T follicular helper cell (primary cell): ENCODE data around the gene CASP8AP2.
"Not testable (repeated sequence)": the region's sequence is repeated elsewhere in the genome, so short reads cannot be mapped to it uniquely, and the experiment has no call there.

ENCODE experiments used
- DNase-seq: peaks from one replicate; pipeline ENCODE4 v3.0.0-alpha.2; 2020; ENCODE audit warnings: low read depth

The CASP8AP2 gene

GRCh38 chr6:89888871-89889270, 59.2 kb downstream of the CASP8AP2 start:
- DNase-seq = no peak

GRCh38 chr6:89890845-89891528, 61.3 kb downstream of the CASP8AP2 start:
- not testable (repeated sequence) for DNase-seq

- DNase-seq = not testable (repeated sequence)
Observed at GRCh38 chr6:89892577-89892976, 62.9 kb downstream of the CASP8AP2 start.

DNA sequence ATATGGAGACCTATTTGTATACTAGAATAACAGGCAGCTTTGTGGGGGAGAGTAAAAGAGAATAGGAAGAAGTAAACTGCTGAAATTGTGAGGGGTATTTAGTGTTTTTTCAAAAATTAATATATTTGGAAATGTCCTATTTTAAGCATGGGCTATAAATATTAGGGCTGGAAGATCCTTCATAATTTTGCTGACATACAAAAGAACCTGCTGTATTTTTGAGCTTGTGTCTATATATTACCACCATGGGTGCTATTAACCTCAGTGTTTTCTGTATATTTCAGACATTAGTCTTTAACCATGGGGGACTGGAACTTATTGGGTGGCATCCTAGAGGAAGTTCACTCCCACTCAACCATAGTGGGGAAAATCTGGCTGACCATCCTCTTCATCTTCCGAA, 64.5 kb downstream of the CASP8AP2 start, which contains the start of gene GJA10:
Gene GJA10 (plus strand): TSS at position 301 of the 400 bp plus-strand sequence. CDS start 0 bp downstream, at position 301.
- DNase-seq = no peak

DNA sequence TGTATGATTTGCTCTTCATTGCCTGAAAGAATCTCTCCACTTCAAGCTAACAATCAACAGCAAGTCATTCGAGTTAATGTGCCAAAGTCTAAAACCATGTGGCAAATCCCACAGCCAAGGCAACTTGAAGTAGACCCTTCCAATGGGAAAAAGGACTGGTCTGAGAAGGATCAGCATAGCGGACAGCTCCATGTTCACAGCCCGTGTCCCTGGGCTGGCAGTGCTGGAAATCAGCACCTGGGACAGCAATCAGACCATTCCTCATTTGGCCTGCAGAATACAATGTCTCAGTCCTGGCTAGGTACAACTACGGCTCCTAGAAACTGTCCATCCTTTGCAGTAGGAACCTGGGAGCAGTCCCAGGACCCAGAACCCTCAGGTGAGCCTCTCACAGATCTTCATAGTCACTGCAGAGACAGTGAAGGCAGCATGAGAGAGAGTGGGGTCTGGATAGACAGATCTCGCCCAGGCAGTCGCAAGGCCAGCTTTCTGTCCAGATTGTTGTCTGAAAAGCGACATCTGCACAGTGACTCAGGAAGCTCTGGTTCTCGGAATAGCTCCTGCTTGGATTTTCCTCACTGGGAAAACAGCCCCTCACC, 65.7 kb downstream of the CASP8AP2 start:
- DNase-seq = no peak

DNA sequence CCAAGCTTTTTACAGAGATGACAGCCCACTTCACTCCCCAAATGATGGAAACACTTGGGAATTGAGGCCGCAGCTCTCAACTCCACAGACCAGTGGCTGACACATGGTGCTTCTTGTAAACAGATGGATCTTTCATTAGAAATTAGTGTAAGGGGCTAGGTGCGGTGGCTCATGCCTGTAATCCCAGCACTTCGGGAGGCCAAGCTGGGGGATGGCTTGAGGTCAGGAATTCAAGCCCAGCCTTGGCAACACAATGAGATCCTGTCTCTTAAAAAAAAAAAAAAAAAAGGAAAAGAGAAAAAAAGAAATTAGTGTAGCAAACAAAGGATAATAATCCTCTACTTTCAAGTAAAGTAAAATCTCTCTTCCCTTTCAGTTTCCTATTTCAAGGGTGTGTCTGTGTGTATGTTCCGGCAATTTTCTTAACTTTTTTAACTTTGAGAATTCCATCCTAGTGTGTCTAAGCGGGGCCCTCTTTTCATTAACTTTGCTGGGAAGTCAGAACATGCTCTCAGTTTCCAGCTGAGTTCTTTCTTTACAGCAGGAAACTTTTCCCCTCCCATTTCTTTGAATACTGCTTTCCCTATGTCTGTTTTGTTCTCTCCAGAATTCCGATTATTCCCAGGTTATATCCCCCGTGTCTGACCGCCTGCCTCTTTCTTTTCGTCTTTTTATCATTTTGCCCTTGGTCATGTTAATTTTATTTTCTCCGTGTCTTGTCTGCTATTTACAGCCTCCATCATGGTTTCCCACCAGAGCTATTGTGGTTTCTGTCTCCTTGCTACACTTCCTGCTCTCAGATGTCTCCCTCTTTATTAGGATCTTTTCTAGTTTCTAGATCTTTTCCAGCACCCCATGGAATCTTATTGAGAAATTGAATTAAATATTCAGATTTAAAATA, 80.6 kb downstream of the CASP8AP2 start:
- DNase-seq = not testable (repeated sequence)

GRCh38 chr6:89910902-89911240, 81.2 kb downstream of the CASP8AP2 start:
- DNase-seq = no peak

- no peak for DNase-seq
Observed at GRCh38 chr6:89916136-89916920, 86.6 kb downstream of the CASP8AP2 start.

DNA sequence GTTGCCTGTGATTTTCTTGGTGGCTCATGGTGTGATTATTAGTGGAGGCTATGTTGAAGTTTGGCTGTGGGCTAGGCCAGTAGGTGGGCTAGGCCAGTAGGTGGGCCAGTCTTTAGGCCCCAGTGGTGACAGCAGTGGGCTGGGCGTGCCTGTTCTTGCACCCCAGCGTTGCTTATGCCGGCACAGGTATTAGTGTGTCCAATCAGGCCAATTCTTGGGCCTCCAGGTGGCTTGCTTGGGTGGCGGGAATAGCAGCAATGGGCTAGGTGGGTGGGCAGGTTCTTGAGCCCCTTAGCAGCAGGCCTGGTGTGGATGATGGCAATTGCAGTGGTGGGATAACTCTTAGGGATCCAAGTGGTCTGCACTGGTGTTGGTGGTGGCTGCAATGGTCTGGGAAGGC, 87.5 kb downstream of the CASP8AP2 start:
- DNase-seq = no peak

GRCh38 chr6:89917801-89918366, 88.2 kb downstream of the CASP8AP2 start:
- no peak for DNase-seq
